HFFc6 (cell line): Measurements from ENCODE around the gene GPAM. TPM values are rescaled to one million over a fixed set of nuclear protein-coding genes. Genes with fewer than 3 reads are reported as not detected.

ENCODE experiments used
- DNase-seq: peaks from one replicate; pipeline ENCODE4 v3.0.0-alpha.2; 2018
- H3K27ac Mint-ChIP-seq: 2 replicates; pipeline ENCODE4 v1.8.0; 2020; ENCODE audit warnings: mild to moderate bottlenecking, mixed read lengths
- H3K27me3 Mint-ChIP-seq: 2 replicates; pipeline ENCODE4 v1.8.0; 2021; ENCODE audit warnings: mild to moderate bottlenecking, moderate library complexity, mixed read lengths; ENCODE audit not compliant: insufficient read depth
- H3K36me3 Mint-ChIP-seq: 2 replicates; pipeline ENCODE4 v1.8.0; 2021; ENCODE audit warnings: low read depth, mixed read lengths
- H3K4me1 Mint-ChIP-seq: 2 replicates; pipeline ENCODE4 v1.8.0; 2020; ENCODE audit warnings: low read depth, mixed read lengths
- H3K4me3 Mint-ChIP-seq: 2 replicates; pipeline ENCODE4 v1.8.0; 2020; ENCODE audit warnings: mild to moderate bottlenecking, moderate library complexity, mixed read lengths
- H3K9me3 Mint-ChIP-seq: 2 replicates; pipeline ENCODE4 v1.8.0; 2020; ENCODE audit warnings: mild to moderate bottlenecking, mixed read lengths
- CTCF ChIP-seq: fragments of 200-600 bp; sonication (generic); IDR thresholded peaks from 2 replicates; pipeline ENCODE4 v1.5.0; 2021; ENCODE audit warnings: antibody characterized with exemption, mild to moderate bottlenecking
- total RNA-seq, 6 experiments: library from RNA; stranded (reverse); fragmentation: NEBNext Ultra II Directional; extraction: Animal tissue kit (Norgen Biotek cat#: 25700); gene quantifications; 2 replicates in 1 of 6; 3 replicates in 5 of 6; pipeline ENCODE4 v1.2.3, GENCODE V29; 2021

GPAM gene
- total RNA-seq, 6 experiments from 2014 or later = 7.4 to 14.7 (median 11.4) TPM

GRCh38 chr10:112189465-112189864 lies 5.9 kb upstream of the GPAM start:
- H3K27ac Mint-ChIP-seq = no peak overlapping the region
- DNase-seq = no peak
- H3K27me3 Mint-ChIP-seq = peaks cover 16% of the 10 kb centered on the region
- H3K36me3 Mint-ChIP-seq = peaks cover 8% of the 10 kb centered on the region; the same call in 1 of the 2 replicates
- H3K4me1 Mint-ChIP-seq = peaks cover 11% of the 10 kb centered on the region
- peaks cover 11% of the 10 kb centered on the region for H3K9me3 Mint-ChIP-seq
- H3K4me3 Mint-ChIP-seq = no peak overlapping the region
- TF ChIP-seq CTCF = no peak

GRCh38 chr10:112187527-112187926 lies 4.0 kb upstream of the GPAM start:
- no peak for TF ChIP-seq CTCF
- H3K36me3 Mint-ChIP-seq = peaks cover 8% of the 10 kb centered on the region; the same call in 1 of the 2 replicates
- peaks cover 11% of the 10 kb centered on the region for H3K9me3 Mint-ChIP-seq

GRCh38 chr10:112185959-112186358 lies 2.4 kb upstream of the GPAM start:
- no peak for DNase-seq

More at GRCh38 chr10:112187527-112187926, 4.0 kb upstream of the GPAM start:
- no peak overlapping the region for H3K4me3 Mint-ChIP-seq
- H3K27ac Mint-ChIP-seq = no peak overlapping the region
- H3K27me3 Mint-ChIP-seq = peaks cover 15% of the 10 kb centered on the region
- no peak for DNase-seq
- peaks cover 27% of the 10 kb centered on the region for H3K4me1 Mint-ChIP-seq

GRCh38 chr10:112184379-112184778 lies 814 bp upstream of the GPAM start:
- Mint-ChIP-seq H3K9me3 (peaks cover 11% of the 10 kb centered on the region), H3K4me3 (peak overlapping the region; percentile 90), H3K4me1 (peaks cover 24% of the 10 kb centered on the region), H3K27me3 (peaks cover 4% of the 10 kb centered on the region), H3K27ac (no peak overlapping the region), H3K36me3 (peaks cover 8% of the 10 kb centered on the region; the same call in 1 of the 2 replicates)
- TF ChIP-seq CTCF = no peak
- DNase-seq = no peak

More at GRCh38 chr10:112185959-112186358, 2.4 kb upstream of the GPAM start:
- peaks cover 24% of the 10 kb centered on the region for H3K4me1 Mint-ChIP-seq
- H3K27ac Mint-ChIP-seq = no peak overlapping the region
- no peak for TF ChIP-seq CTCF
- peaks cover 8% of the 10 kb centered on the region; the same call in 1 of the 2 replicates for H3K36me3 Mint-ChIP-seq
- no peak overlapping the region for H3K4me3 Mint-ChIP-seq
- H3K9me3 Mint-ChIP-seq = peaks cover 11% of the 10 kb centered on the region
- H3K27me3 Mint-ChIP-seq = peaks cover 9% of the 10 kb centered on the region

GRCh38 chr10:112184052-112184371 lies 447 bp upstream of the GPAM start:
- DNase-seq = no peak
- H3K36me3 Mint-ChIP-seq = peaks cover 8% of the 10 kb centered on the region; the same call in 1 of the 2 replicates

More at GRCh38 chr10:112184052-112184371, 447 bp upstream of the GPAM start:
- peaks cover 24% of the 10 kb centered on the region for H3K4me1 Mint-ChIP-seq
- H3K27ac Mint-ChIP-seq = peak overlapping the region; percentile 92
- H3K9me3 Mint-ChIP-seq = peaks cover 11% of the 10 kb centered on the region
- no peak for TF ChIP-seq CTCF
- H3K27me3 Mint-ChIP-seq = peaks cover 3% of the 10 kb centered on the region
- peak overlapping the region; percentile 90 for H3K4me3 Mint-ChIP-seq
